Muscle layer of duodenum (tissue), 2 donors: Measurements from ENCODE around the gene EEF1AKMT1.

Source experiments
- H3K27ac ChIP-seq: one replicate; pipeline ENCODE4 v1.7.0; 2013; ENCODE audit warnings: mild to moderate bottlenecking, low read length
- H3K27me3 ChIP-seq: one replicate; pipeline ENCODE4 v1.7.0; 2013; ENCODE audit warnings: low read depth, mild to moderate bottlenecking, control low read depth, low read length
- H3K36me3 ChIP-seq, 2 donors: one replicate each; pipeline ENCODE4 v1.7.0; 2013; ENCODE audit warnings: low read length in 2 of 2, control low read depth in 1 of 2, mild to moderate bottlenecking in 1 of 2; ENCODE audit not compliant: insufficient read depth in 2 of 2, control insufficient read depth in 1 of 2
- H3K4me1 ChIP-seq, 2 donors: one replicate each; pipeline ENCODE4 v1.7.0; 2013; ENCODE audit warnings: low read length in 2 of 2, mild to moderate bottlenecking in 2 of 2, control low read depth in 1 of 2, moderate library complexity in 1 of 2; ENCODE audit not compliant: insufficient read depth in 2 of 2, control insufficient read depth in 1 of 2
- H3K4me3 ChIP-seq, 2 donors: one replicate each; pipeline ENCODE4 v1.7.0; 2013; ENCODE audit warnings: low read length in 2 of 2, low read depth in 1 of 2, mild to moderate bottlenecking in 1 of 2
- H3K9me3 ChIP-seq, 2 donors: one replicate each; pipeline ENCODE4 v1.7.0; 2013; ENCODE audit warnings: low read length in 2 of 2, control low read depth in 1 of 2, mild to moderate bottlenecking in 1 of 2; ENCODE audit not compliant: control insufficient read depth in 1 of 2
- donor health status: healthy.

EEF1AKMT1 gene

DNA sequence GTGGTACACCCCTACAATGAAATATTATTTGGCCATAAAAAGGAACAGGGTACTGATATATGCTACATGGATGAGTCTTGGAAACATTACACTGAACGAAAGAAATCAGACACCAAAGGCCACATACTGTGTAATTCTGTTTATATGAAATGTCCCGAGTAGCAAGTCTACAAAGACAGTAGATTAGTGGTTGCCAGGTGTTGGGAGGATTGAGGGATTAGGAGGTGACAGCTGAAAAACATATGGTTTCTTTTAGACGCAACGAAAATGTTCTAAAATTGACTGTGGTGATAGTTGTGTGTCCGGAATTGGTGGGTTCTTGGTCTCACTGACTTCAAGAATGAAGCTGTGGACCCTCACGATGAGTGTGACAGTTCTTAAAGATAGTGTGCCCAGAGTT, 35.1 kb downstream of the EEF1AKMT1 start:
- H3K27ac ChIP-seq, result no peak overlapping the region
- no peaks in the 10 kb centered on the region for H3K27me3 ChIP-seq
- peaks cover 0 to 11% of the 10 kb centered on the region in 2 donors for H3K36me3 ChIP-seq
- no peak overlapping the region for H3K4me3 ChIP-seq
- H3K9me3 ChIP-seq, result no peaks in the 10 kb centered on the region
- H3K4me1 ChIP-seq, result no peaks in the 10 kb centered on the region

- no peak overlapping the region for H3K27ac ChIP-seq
- no peak overlapping the region for H3K4me3 ChIP-seq
- H3K4me1 ChIP-seq, result no peaks in the 10 kb centered on the region
- peaks cover 0 to 5% of the 10 kb centered on the region in 2 donors for H3K36me3 ChIP-seq
- no peaks in the 10 kb centered on the region for H3K9me3 ChIP-seq
- no peaks in the 10 kb centered on the region for H3K27me3 ChIP-seq
Measured at GRCh38 chr13:20729633-20730585, 43.9 kb downstream of the EEF1AKMT1 start.

DNA sequence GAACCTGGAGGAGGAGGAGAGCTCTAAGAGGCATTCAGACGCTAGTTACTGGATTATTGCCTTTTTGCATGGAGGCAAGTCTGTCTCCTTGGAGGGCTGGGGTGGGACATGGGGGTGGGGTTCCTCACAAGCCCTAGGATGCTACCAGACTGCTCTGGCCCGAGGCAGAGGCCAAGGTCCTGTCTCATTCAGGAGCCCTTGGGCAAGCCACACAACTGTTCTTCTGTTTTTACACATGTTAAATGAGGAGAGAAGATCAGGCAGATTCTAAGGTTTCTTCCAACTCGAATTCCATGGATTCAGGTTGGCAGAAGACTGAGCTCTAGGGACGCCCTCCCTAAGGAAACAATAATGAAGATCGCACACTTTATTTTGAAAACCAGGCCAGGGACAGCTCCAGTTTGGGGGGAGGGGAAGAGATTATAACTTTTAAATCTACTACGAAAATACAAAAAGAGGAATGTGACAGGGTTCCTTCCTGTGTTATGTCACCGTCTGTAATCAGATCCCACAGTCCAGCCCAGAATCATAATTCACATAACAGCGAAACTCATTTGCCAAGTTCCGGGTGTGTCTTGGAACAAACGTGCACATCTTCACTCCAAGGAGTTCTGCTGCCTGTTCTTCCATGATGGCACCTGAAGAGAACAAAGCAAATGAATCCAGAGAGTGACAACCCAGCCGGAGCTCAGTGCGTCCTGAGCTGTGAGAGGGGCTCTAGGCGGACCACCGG, 45.0 kb downstream of the EEF1AKMT1 start:
- Histone ChIP-seq H3K9me3 (no peaks in the 10 kb centered on the region), H3K36me3 (peaks cover 0 to 5% of the 10 kb centered on the region in 2 donors), H3K27me3 (no peaks in the 10 kb centered on the region), H3K4me3 (no peak overlapping the region), H3K4me1 (no peaks in the 10 kb centered on the region), H3K27ac (no peak overlapping the region)

DNA sequence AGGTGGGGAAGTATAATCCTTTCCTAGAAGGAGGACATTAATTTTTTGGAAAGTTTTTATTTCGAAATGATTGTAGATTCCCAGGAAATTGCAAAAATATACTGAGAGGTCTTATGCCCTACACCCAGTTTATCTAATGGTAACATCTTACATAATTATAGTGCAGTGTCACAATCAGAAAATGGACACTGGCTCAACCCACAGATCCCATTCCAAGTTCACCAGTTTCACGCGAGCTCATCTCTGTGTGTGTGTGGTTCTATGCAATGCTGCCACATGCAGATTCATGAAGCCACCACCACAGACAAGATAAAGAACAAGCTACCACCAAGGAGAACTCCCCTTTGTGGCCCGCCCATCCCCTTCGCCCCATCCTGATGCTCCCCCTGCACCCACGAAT, 45.9 kb downstream of the EEF1AKMT1 start:
- Histone ChIP-seq H3K4me1 (no peaks in the 10 kb centered on the region), H3K4me3 (no peak overlapping the region), H3K9me3 (no peaks in the 10 kb centered on the region), H3K27me3 (no peaks in the 10 kb centered on the region), H3K36me3 (peaks cover 0 to 5% of the 10 kb centered on the region in 2 donors), H3K27ac (no peak overlapping the region)

- Histone ChIP-seq H3K27me3 (no peaks in the 10 kb centered on the region), H3K27ac (no peak overlapping the region), H3K36me3 (no peaks in the 10 kb centered on the region), H3K9me3 (no peaks in the 10 kb centered on the region), H3K4me1 (peaks cover 0 to 7% of the 10 kb centered on the region in 2 donors), H3K4me3 (peak overlapping the region; percentile 37 to 68)
Measured at GRCh38 chr13:20721454-20722357, 52.1 kb downstream of the EEF1AKMT1 start.

DNA sequence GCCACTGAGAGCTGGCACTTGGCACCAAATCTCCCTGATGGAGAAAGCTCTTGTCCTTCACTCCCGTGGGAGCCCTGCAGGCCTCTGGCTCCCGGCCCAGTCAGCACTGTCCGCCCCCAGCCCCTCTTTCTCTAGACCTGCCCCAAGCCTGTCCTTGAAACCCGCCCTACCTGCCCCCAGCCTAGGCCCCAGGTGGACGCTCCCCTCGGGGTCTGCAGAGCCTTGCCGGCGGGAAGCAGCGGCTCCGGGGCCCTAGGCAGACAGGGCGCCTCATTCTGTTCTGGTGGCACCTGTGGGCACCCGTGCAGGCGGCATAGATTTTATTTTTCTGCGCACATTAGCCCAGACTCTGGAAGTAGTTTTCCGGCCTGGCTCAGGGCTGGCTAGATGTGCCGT, 52.7 kb downstream of the EEF1AKMT1 start:
- peak overlapping the region in 1 of 2 donors; percentile 68 for H3K4me3 ChIP-seq
- H3K27ac ChIP-seq, result no peak overlapping the region

DNA sequence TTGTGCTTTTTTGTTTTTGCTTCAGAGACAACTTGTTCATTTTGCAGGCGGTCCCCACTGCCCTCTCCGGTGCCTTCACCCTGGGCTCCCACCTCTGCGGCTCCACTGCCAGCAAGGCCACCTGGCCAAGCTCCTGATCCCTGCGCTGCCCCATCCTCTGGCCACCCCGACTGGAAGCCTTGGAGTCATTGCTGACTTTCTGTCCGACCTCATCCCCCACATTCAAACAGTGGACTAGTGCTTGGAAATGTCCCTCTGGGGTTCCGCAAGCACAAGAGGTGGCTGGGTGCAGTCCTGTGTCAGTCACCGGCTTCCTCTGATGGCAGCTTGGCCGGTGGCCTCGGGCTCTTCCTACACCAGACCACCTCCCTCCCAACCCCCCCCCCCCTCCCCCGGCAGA, 53.3 kb downstream of the EEF1AKMT1 start:
- H3K4me1 ChIP-seq, result peaks cover 0 to 7% of the 10 kb centered on the region in 2 donors
- no peaks in the 10 kb centered on the region for H3K36me3 ChIP-seq
- no peaks in the 10 kb centered on the region for H3K9me3 ChIP-seq
- H3K4me3 ChIP-seq, result no peak overlapping the region
- no peaks in the 10 kb centered on the region for H3K27me3 ChIP-seq
- no peak overlapping the region for H3K27ac ChIP-seq

More for the DNA sequence above, 52.7 kb downstream of the EEF1AKMT1 start:
- Histone ChIP-seq H3K27me3 (no peaks in the 10 kb centered on the region), H3K9me3 (no peaks in the 10 kb centered on the region), H3K36me3 (no peaks in the 10 kb centered on the region), H3K4me1 (peaks cover 0 to 7% of the 10 kb centered on the region in 2 donors)

DNA sequence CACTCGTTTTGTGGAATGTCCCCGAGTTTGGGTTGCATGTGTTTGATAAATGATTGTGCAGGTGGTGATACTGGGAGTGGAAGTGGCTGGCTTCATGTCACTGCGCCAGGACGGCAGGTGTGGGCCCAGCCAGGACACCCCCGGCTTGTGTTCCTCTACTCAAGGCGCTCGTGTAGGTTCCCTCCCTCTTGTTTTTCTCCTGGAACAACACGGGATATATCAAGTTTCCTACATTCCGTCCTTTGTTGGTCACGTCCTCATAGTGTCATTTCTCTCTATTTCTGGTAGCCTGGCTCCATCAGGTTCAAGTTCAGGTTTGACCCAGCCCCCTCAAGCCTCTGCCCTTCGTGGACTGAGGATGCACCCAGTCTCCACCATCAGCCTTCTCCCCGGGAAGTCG, 54.0 kb downstream of the EEF1AKMT1 start:
- Histone ChIP-seq H3K27me3 (no peaks in the 10 kb centered on the region), H3K4me1 (peaks cover 0 to 9% of the 10 kb centered on the region in 2 donors), H3K27ac (no peak overlapping the region), H3K9me3 (no peaks in the 10 kb centered on the region), H3K36me3 (no peaks in the 10 kb centered on the region), H3K4me3 (no peak overlapping the region)

GRCh38 chr13:20718958-20719566, 54.7 kb downstream of the EEF1AKMT1 start:
- no peak overlapping the region for H3K4me3 ChIP-seq
- no peaks in the 10 kb centered on the region for H3K9me3 ChIP-seq
- H3K27me3 ChIP-seq, result no peaks in the 10 kb centered on the region
- peaks cover 0 to 4% of the 10 kb centered on the region in 2 donors for H3K36me3 ChIP-seq
- no peak overlapping the region for H3K27ac ChIP-seq
- H3K4me1 ChIP-seq, result peaks cover 0 to 17% of the 10 kb centered on the region in 2 donors

DNA sequence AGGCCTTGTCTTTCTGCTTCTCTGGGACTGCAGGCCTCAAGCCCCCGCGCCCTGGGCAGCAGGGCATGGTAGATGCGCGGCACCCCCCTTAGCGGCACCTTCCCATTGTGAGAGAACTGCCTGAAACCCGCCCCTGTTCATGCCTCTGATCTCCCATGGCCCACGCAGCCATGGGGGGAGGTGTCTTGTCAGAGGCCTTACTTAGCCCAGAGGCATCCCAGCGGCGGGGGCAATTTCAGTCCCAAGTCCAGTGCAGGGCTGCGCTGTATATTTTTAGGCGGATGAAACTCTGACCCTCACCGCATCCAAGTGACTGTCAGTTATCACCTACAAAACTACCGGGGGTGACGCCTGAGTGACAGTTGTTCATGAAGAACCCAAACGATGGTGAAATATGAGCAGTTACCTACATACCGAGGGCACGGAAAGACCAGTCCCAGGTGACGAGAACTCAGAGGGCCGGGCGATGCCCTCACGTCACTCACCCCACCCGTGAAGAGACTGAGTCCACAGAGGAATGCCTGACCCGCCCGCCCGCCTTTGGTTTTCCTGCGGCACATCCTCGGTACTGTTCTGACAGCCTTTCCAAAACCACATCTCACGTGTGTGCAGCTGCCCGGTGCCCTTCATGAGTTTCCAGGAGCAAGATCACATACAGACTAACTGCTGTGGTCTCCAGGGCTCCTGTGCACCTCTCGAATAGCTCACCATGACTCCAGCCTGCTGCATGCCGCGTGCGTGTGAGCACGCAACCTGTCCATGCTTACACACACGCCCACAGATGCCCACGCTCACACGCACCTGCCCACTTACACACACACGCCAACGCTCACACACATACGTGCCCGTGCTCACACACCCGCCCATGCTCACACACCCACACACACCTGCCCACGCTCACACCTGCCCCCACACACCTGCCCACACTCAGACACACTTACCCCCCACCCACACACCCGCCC, 55.9 kb downstream of the EEF1AKMT1 start:
- Histone ChIP-seq H3K4me1 (peaks cover 0 to 20% of the 10 kb centered on the region in 2 donors), H3K4me3 (no peak overlapping the region), H3K27me3 (no peaks in the 10 kb centered on the region), H3K36me3 (peaks cover 0 to 6% of the 10 kb centered on the region in 2 donors), H3K27ac (no peak overlapping the region), H3K9me3 (no peaks in the 10 kb centered on the region)
